Fibroblast of skin of back (primary cell): ENCODE data around the gene SPTBN5.

Source experiments
- DNase-seq: peaks from one replicate; pipeline ENCODE4 v3.0.0-alpha.2; 2013

SPTBN5 gene

DNA sequence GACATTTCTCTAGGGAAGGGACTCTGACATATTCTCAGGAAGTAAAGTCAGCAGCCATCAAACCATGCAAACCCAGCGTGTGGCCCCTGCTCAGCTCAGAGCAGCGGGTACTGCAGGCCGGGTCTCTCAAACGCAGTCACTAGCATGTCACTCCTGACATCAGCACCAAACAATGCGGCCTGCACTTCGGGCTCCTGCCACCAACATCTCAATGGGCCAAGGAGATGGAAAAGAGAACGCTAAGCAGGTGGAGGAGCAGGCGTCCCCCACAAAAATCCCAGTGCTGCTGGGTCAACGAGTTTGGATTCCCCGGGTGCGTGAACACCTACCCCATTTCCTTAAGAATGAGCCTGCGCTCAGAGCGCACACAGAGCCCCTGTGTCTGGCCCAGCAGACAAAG, 9.9 kb upstream of the SPTBN5 start:
- no peak for DNase-seq

DNA sequence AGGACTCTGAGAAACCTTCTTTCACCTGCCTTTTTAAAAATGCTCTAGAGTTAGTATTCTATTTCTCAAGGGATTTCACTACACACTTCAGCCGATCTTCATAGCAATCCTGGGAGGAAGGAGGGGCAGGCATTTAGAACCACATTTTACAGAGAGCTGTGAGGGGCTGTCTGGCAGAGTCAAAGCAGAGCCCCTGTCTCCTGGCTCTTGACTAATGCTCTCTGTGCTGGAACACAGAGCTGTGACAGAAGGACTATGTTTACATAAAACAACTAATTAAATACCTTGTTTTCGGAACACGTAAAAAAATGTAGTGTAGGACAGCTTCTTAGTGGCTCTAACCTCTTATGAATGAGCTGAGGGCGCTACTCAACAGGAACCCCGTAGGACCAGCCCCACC, 7.6 kb upstream of the SPTBN5 start:
- no peak for DNase-seq

DNA sequence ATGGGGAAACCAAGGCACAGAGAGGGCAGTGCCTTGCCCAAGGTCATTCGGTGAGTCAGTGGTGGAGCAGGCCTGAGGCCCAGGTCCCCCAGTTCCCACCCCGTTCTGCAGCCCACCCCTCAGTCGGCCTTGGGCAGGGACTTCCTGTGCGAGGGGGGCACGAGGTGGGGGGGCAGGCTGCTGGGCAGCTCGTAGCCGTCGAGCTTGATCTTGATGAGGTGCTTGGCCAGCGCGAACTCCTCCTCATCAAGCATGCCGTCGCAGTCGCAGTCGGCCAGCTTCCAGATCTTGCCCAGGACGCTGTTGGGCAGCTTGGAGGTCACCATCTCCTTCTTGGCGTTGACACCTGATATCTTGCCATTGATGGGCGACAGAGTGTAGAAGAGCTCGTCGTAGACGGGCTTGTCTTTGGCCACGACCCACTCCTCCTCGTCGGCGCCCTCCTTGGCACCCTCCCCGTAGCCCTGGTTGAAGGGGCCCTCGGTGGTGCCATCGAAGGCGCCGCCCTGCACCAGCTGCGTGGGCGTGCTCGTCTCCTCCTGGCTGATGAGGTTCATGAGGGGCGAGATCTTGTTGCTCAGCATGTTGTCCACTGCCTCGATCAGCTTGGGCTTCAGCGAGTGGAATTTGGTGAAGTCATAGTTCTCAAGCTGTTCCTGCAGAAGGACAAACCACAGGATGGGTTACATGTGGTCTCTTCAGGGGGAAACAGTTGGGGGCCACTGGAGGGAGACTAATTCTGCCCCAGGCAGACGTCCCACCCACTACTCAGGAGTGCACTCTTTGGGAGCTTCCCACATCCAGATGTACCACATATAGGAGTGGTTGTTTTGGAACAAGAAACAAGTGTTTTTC, 6.9 kb upstream of the SPTBN5 start:
- no peak for DNase-seq

DNA sequence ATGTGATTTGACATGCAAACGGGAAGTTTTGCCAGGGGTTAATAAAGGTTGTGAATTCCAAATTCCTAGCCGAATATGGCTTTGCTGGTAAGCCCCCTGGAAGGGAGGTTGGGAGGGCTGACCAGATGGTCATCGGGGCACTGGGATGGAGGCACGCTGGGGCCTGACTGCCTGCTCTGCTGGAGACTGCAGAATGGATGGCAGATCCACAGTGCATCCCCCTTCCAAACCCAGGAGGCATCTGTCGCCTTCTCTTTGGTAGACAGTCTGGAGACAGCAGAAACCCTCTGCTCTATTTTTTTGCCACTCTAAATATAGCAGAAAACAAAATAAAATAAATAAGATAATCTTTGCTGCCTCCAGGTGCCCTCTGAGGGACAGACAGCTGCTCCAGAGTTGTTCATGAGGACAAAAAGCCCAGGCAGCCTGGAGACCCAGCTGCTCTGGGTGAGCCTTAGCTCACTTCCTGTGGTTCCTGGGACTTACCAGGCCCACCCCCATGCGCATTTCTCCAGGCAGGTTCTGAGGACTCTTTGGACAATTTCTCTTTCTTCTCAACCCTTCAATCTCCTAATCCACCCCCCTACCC, 6.1 kb upstream of the SPTBN5 start:
- no peak for DNase-seq

DNA sequence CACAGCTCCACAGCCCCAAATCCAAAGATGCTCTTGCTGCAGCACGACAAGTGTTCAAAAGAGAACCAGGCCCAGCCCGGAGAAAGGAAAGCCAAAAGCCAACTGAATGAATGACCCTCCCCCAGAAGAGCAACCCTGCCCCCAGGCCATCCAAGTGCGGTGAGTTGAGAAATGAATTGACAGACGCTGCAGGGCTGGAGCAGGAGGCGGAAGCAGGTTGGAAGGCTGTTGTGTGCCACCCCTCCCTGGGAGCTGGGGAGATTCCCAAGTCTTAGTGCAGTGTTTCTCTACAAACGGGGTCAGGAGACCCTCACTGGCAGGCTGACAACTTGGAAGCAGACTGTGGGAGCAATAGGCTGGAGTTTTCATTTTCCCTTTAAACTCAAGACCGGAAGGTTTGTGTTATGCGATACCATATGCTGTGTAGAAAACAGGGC, 3.5 kb upstream of the SPTBN5 start:
- no peak for DNase-seq

DNA sequence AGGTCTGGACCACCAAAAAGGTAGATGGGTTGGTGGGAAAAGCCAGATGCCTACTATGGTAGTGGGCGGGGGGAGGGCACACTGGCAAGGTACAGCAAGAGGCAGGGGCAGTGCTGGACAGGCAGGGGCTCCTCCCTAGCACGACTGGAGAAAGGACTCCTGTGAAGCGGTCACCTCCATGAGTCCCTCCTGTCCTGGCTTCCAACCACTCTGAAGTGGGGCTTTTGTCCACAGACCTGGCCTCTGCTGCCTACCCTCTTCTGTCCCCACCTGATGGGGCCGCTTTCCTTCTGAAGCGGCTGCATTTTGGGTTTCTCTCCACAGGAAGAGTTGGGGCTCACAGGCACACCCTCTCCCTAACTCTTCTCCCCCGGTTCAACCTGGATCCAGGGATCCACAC, 2.7 kb upstream of the SPTBN5 start:
- DNase-seq: no peak

DNA sequence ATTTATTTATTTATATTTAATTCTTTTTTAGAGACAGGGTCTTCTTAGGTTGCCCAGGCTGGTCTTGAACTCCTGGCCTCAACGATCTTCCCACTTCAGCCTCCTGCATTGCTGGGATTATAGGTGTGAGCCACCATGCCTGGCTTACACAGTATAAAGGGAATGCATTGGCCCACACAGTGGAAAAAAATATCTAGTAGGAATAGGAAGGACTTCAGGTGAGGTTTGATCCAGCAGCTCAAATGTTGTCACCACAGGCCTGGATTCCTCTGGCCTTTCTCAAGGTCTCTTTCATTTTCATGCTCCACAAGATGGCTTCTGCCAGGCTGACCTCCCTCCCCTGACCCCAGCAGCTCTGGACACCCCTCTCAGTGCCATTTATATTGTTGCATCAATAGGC, 2.1 kb upstream of the SPTBN5 start:
- no peak for DNase-seq

DNA sequence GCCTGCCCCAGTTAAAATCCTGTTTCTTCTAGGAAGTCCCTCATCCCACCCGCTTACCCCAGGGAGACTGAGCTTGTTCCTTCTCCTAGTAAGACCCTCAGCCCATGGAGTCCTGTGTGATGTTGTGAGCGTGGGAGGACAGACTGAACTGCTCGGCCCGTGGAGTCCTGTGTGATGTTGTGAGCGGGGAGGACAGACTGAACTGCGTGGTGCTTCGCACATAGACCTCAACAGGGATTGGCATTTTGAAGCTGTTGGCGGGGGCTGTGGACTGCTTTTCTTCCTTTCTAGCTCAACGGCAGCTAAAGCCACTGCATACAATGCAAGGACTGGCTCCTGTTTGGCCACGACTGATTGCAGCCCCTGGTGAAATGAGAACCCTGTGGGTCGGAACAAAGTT, 1.6 kb upstream of the SPTBN5 start:
- DNase-seq: no peak

DNA sequence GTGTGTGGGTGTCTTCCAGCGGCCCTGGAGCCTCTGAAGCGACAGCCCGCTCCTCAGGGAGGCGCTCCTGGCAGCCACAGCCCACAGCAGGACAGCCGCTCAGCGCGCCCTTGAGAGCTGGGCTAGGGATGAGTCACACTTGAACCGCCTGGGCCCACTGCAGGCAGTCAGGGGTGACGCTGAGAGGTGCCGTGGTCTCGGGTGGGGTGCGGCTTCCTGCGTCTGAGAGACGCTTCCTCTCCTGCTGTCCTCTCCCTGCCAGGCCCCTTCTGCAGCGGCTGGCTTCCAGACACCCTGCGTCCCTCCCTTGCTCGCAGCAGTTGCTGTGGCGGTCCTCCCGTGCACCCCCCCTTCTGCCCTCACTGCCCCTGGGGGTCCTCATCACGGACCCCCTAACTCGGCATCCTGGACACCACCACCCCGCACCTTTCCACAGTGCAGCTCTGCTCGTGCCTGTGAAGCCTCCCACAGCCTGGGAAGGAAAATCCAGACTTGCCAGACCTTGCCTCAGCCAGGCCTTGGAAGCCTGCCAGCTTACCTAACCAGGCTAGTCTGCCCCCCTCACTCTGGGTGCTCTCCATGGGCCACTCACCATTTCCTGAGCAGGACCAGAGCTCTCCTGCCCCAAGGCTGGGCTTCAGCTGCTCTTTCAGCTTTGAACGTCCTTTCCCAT, 1.1 kb upstream of the SPTBN5 start:
- DNase-seq: peak; percentile 83

DNA sequence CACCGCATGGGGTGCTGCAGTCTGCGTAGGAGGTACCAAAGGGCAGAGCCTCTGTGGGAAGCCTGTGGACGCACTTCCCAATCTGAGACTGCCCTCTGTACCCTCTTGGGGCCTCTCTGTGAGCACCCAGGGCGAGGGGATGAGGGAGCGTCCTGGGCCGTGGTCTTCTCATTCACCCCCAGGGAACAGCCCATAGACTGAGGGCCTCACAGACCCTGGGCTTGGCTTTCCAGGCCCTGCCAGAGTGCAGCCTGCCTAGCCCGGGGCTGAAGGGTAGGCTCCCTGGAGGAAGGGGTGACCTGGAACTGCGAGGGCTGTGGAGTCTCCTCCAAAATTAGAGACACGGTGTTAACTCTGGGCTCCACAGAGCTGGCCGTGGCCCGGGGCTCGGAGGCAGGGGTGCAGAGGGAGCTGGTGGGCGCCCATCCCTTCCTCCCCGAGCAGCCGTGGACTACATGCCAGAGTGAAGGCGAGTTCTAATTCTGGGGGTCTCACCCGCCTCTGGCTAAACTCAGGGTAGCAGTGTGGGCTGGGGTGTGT, 468 bp upstream of the SPTBN5 start:
- no peak for DNase-seq

DNA sequence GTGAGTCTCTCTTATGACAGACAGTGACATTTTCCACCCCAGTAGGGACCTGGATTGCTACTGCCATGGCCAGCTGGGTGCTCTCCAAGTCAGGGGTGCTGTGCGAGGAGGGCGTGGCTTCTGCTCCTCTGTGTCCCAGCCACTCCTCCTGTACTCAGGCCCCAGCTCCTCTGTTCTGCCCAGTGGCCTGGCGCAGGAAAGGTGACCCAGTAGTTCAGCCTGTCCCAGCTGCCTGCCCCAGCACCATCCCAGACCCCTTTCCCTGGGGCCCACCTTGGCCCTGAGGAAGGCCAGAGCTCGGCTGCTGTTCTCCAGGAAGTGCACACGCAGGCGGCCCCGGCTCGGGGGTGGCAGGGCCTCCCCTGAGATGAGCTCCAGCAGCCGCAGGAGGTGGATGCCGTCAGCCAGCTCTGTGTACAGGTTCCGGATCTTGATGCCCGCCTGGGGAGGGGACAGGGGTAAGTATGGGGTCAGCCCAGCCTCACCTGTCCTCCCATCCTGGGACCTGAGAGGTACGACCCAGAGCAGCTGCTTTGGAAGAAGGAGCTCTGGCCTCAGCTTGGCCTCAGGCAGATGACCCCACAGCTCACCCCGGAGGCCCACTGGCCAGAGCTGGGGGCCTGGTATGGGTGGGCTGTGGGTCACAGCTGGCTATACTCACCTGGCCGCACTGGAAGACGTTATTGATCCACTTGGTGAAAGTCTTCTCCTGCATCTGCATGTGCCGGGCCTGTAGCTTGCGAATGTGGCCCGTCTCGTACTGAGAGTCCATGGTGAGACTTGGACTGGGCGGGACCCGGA, 1.0 kb downstream of the SPTBN5 start:
- no peak for DNase-seq

DNA sequence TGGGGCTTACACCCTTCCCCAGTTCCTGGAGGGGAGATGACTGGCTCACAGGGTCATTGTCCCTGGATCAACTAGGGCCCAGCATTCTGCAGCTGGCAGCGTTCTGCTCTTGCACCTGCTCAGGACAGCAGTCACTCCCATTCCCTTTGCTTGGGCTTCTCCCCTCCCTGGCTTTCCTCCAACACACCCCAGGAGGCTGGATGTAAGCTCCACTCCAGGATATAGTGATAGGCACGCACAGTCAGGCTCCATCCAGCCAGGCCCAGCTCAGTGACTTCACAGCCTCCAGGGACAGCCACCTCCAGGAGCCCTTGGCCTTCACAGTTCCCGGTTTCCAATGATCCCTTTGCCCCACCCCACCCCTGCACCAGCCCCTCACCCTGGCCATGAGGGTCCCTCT, 1.9 kb downstream of the SPTBN5 start:
- no peak for DNase-seq

DNA sequence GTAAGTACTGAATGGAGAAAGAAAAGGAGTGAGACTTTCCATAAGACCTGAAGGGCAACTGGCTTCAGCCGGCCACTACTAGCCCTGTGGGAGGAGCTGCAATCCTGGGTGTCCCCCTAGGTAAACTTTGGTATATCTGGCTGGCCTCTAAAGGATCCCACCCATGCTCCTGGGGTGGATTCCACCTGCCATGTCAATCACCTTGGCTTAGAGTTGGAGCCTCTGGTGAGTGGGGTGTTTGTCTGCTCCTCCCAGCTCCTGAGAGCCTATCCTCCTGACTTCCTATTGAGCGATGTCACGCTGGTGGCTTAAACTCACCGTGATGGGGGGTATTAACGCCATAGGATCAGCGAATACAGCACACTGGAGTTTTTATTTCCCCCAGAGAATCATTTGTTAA, 2.6 kb downstream of the SPTBN5 start:
- DNase-seq: no peak

DNA sequence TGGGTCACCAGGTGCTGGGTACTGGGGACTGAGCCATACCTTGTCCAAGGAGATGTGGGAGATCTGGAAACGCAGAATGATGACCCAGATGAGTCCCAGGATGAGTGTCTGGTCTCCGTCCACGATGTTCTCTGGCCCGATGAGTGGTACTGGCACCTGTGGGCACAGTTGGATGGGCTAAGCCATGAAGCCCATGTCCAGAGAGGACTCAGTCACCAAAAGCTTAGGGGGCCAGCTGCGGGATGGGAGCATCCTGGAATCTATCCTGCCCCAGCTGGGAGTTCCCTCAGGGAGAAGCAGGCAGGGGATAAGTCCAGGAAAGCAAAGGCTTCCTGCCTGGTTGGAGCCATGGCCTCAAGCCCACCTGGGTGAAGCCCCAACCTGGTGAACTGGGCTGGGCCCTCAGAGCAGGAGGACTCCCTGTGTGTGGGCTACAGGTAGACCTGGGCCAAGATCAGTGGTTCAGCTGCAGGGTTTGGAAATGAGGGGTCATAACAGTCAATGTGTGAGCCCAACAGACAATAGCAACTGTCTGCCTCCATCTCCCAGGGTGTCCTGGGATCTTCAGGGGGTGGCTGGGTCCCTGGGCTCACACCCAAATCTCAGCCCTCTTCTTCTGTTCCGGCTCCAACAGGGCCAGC, 3.7 kb downstream of the SPTBN5 start:
- DNase-seq: no peak

DNA sequence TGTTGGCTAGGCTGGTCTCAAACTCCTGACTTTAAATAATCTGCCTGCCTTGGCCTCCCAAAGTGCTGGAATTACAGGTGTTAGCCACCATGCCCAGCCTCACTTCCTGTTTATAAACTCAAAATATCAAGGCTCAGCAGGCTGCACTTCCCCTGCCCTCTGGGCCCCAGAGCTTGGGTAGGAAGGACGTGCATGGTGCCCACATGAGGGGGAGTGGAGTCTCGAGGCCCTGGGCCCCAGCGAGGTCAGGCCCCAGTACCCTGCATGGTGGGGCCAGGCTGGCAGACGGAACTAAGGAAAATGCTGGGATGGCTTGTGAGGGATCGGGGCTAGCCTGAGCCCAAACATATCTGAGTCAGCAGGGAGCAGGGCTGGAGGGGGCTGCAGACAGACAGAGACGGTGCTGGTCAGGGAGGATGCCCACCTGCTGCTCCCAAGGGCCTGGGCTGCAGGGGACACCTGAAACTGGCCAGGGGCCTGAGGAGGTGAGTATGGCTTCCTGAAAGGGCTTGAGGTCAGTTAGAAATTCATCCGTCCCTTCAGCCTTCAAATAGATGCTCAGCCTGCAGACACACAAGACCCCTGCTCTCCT, 5.1 kb downstream of the SPTBN5 start:
- DNase-seq: no peak

DNA sequence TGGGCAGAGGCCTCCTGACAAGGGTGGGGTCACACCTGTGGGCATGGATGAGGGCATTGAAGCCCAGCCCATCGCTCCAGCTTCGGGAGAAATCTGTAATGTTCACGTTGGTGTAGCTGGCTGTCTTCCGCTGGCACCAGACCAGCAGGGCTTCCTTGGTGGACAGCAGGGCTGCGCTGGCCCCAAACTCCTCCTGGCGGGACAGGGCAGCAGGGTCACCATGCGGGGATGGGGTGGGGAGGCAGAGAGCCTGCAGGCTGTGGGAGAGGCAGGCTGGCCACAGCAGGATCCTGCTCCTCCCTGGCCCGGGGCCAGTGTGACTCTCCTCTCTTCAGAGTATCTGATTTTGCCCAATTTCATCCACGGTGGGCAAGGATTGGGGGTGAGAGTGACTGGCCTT, 6.0 kb downstream of the SPTBN5 start:
- DNase-seq: no peak

DNA sequence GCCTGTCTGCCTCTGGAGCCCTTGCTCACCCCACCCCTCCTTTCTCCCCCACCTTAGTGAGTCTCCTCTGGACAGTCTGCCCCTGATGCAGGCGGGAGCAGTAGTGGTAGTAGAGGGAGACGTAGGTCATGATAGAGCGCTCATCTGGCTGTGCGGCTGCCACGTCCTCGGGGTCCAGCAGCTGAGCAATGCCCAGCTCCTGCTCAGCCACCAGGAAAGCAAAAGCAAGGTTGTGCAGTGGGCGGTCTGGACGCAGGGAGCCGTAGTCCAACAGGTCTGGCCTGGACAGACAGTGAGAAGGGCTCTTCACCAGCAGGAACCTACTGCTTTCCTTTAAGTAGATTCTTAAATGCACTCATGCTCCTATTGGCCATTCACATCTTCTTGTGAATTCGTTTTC, 6.7 kb downstream of the SPTBN5 start:
- DNase-seq: no peak

DNA sequence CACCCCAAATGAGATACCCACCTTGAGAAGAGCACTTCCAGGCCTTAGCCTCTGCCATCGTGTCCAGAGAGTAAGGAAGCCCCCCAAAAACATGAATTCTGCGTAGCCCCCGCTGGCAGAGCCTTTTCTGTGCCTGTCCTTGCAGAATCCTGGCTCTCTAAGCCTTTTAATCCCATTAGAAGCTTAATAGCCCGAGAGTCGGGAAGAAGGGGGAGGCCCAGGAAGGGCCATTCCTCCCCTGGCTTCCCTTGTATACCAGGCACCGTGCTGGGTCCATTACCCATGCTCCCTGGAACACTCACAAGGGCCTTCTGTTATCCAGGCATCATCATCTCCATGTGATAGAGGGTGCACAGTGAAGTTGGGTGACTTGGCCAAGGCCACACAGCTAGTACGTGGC, 7.1 kb downstream of the SPTBN5 start:
- no peak for DNase-seq

DNA sequence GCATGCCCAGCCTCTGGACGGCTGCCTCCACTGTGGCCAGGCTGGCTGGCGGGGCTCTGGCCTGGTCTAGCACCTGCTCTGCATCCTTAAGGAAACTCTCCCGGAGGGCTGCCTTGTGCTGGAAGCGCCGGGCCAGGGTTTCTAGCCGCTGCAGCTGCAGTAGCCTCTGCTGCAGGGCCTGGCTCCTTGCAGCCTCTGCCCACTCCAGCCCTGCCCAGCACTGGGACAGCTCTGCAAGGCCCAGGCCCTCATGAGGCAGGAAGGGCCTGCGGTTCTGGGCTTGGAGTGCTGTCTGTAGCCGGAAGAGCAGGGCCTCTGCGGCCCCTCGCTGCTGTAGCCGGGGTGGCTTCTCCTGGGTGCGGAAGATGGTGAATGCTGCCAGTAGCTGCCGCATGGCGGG, 8.0 kb downstream of the SPTBN5 start:
- DNase-seq: no peak

DNA sequence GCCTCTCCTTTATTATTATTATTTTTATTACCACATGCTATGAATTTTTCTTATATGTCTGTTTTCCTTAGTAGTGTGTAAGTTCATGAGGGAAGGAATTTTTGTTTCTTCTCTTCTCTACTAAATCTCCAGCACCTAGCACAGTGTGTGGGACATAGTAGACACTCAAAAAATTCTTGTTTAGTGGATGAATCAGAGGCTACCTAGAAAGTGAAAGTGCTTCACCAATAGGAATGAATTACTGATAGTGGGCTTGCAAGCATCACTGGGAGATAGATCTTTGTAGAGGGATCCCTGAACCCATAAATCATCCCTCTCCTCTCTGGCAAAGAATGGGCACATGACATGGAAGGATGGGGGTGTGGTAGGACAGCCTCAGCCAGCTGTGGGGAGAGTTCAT, 8.5 kb downstream of the SPTBN5 start:
- peak; percentile 36 for DNase-seq

DNA sequence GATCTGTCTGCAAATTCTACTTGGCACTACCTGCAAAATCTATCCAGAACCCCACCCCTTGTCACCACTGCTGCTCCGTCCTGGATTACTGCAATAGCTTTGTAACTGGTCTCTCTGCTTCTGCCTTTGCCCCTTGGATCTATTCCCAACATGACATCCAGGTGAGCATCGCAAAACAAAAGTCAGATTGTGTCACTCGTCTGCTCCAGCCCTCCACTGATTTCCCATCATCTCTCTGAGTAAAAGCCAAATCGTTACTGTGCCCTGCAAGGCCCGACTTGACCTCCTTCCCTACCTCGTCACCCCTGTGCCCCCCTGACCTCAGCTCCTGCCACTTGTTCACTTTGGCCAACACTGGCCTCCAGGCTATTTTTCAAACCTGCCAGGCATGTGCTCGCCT, 9.4 kb downstream of the SPTBN5 start:
- DNase-seq: no peak

DNA sequence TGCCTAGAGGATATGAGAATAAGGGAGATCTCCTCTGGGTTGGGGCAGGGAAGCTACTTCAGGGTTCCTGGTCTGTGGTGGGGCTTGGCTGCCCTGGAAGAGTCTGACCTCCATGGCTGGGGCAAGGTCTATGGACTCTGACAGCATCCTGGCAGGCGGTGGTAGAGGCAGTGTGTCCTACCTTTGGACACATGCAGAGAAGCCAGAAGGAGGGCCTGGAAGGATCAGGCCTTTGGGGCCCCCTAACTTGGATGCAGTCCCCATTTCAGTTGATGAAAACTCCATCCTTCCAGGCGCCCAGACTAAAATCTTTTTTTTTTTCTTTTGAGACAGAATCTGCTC, 10.4 kb downstream of the SPTBN5 start:
- DNase-seq: no peak
